ENCODE measurements around the gene HSPB8. TPM values are rescaled to one million over a fixed set of nuclear protein-coding genes. Genes with fewer than 3 reads are reported as not detected.
"Not testable (repeated sequence)": the region's sequence is repeated elsewhere in the genome, so short reads cannot be mapped to it uniquely, and the experiment has no call there.

The HSPB8 gene
- total RNA-seq, 2 experiments from 2014 or later = not detected

- DNase-seq (no peak), ATAC-seq (no peak)
- Mint-ChIP-seq H3K4me1 (no peaks in the 10 kb centered on the region), H3K27ac (no peak overlapping the region), H3K9me3 (ENCODE audit: low read depth) (no peaks in the 10 kb centered on the region), H3K36me3 (no peaks in the 10 kb centered on the region), H3K4me3 (no peak overlapping the region), H3K27me3 (no peaks in the 10 kb centered on the region)
- CTCF ChIA-PET = no interaction called here
Measured at GRCh38 chr12:119206348-119207062, 27.8 kb downstream of the HSPB8 start.

GRCh38 chr12:119207063-119207560 is 28.4 kb downstream of the HSPB8 start:
- Mint-ChIP-seq H3K9me3 (ENCODE audit: low read depth) (no peaks in the 10 kb centered on the region), H3K36me3 (no peaks in the 10 kb centered on the region), H3K27ac (no peak overlapping the region), H3K4me3 (no peak overlapping the region), H3K4me1 (no peaks in the 10 kb centered on the region), H3K27me3 (no peaks in the 10 kb centered on the region)
- CTCF ChIA-PET = no interaction called here
- ATAC-seq = no peak
- DNase-seq = no peak

- no peak for DNase-seq
- ATAC-seq = no peak
- H3K27me3 Mint-ChIP-seq = no peaks in the 10 kb centered on the region
- no peaks in the 10 kb centered on the region for H3K9me3 Mint-ChIP-seq (ENCODE audit: low read depth)
- H3K36me3 Mint-ChIP-seq = no peaks in the 10 kb centered on the region
- H3K27ac Mint-ChIP-seq = no peak overlapping the region
- H3K4me3 Mint-ChIP-seq = no peak overlapping the region
- H3K4me1 Mint-ChIP-seq = no peaks in the 10 kb centered on the region
- CTCF ChIA-PET = no interaction called here
Measured at GRCh38 chr12:119208626-119209061, 29.9 kb downstream of the HSPB8 start.

- Mint-ChIP-seq H3K4me3 (no peak overlapping the region), H3K9me3 (ENCODE audit: low read depth) (no peaks in the 10 kb centered on the region), H3K36me3 (no peaks in the 10 kb centered on the region), H3K27me3 (no peaks in the 10 kb centered on the region), H3K27ac (no peak overlapping the region), H3K4me1 (no peaks in the 10 kb centered on the region)
- CTCF ChIA-PET = no interaction called here
- DNase-seq (no peak), ATAC-seq (no peak)
Measured at GRCh38 chr12:119211884-119212283, 33.2 kb downstream of the HSPB8 start.

- Mint-ChIP-seq H3K27ac (no peak overlapping the region), H3K36me3 (no peaks in the 10 kb centered on the region), H3K4me1 (no peaks in the 10 kb centered on the region), H3K27me3 (no peaks in the 10 kb centered on the region), H3K4me3 (no peak overlapping the region), H3K9me3 (ENCODE audit: low read depth) (peaks cover 1% of the 10 kb centered on the region)
- ATAC-seq = no peak
- CTCF ChIA-PET = no interaction called here
- DNase-seq = no peak
Measured at GRCh38 chr12:119216084-119216483, 37.4 kb downstream of the HSPB8 start.

GRCh38 chr12:119218875-119219274 is 40.1 kb downstream of the HSPB8 start:
- H3K36me3 Mint-ChIP-seq; H3K27ac Mint-ChIP-seq; H3K9me3 Mint-ChIP-seq (ENCODE audit: low read depth); CTCF ChIA-PET; ATAC-seq; H3K4me3 Mint-ChIP-seq; DNase-seq; H3K4me1 Mint-ChIP-seq; H3K27me3 Mint-ChIP-seq: not testable (repeated sequence)

- H3K27ac Mint-ChIP-seq = no peak overlapping the region
- no peak overlapping the region for H3K4me3 Mint-ChIP-seq
- peaks cover 1% of the 10 kb centered on the region for H3K9me3 Mint-ChIP-seq (ENCODE audit: low read depth)
- H3K27me3 Mint-ChIP-seq = no peaks in the 10 kb centered on the region
- CTCF ChIA-PET = interaction anchor here (0.8 to 1.2 kb wide), 2 partner anchors 8 to 9 kb away, joined by 3 read pairs; no protein-coding TSS in a partner anchor
- DNase-seq (no peak), ATAC-seq (no peak)
- H3K4me1 Mint-ChIP-seq = no peaks in the 10 kb centered on the region
- no peaks in the 10 kb centered on the region for H3K36me3 Mint-ChIP-seq
Measured at GRCh38 chr12:119222222-119222951, 43.7 kb downstream of the HSPB8 start.

- Mint-ChIP-seq H3K4me3 (no peak overlapping the region), H3K9me3 (ENCODE audit: low read depth) (no peaks in the 10 kb centered on the region), H3K36me3 (no peaks in the 10 kb centered on the region), H3K27ac (no peak overlapping the region), H3K4me1 (no peaks in the 10 kb centered on the region), H3K27me3 (no peaks in the 10 kb centered on the region)
- DNase-seq = no peak
- CTCF ChIA-PET = no interaction called here
- ATAC-seq = no peak
Measured at GRCh38 chr12:119225454-119225853, 46.7 kb downstream of the HSPB8 start.

GRCh38 chr12:119227292-119227691 is 48.6 kb downstream of the HSPB8 start:
- H3K27ac Mint-ChIP-seq = no peak overlapping the region
- H3K36me3 Mint-ChIP-seq = no peaks in the 10 kb centered on the region
- ATAC-seq (no peak), DNase-seq (no peak)
- no peaks in the 10 kb centered on the region for H3K4me1 Mint-ChIP-seq
- H3K4me3 Mint-ChIP-seq = no peak overlapping the region
- no peaks in the 10 kb centered on the region for H3K27me3 Mint-ChIP-seq
- no peaks in the 10 kb centered on the region for H3K9me3 Mint-ChIP-seq (ENCODE audit: low read depth)
- CTCF ChIA-PET = no interaction called here

GRCh38 chr12:119229205-119229604 is 50.5 kb downstream of the HSPB8 start:
- H3K4me3 Mint-ChIP-seq = no peak overlapping the region
- no peak for ATAC-seq
- no peaks in the 10 kb centered on the region for H3K36me3 Mint-ChIP-seq
- no peaks in the 10 kb centered on the region for H3K27me3 Mint-ChIP-seq
- H3K4me1 Mint-ChIP-seq = no peaks in the 10 kb centered on the region
- H3K27ac Mint-ChIP-seq = no peak overlapping the region
- H3K9me3 Mint-ChIP-seq (ENCODE audit: low read depth) = no peaks in the 10 kb centered on the region
- no peak for DNase-seq
- CTCF ChIA-PET = interaction anchor here (0.7 kb wide), 1 partner anchor 108 kb away, joined by 3 read pairs; no protein-coding TSS in a partner anchor

GRCh38 chr12:119229837-119230236 is 51.1 kb downstream of the HSPB8 start:
- Mint-ChIP-seq H3K36me3 (no peaks in the 10 kb centered on the region), H3K27me3 (no peaks in the 10 kb centered on the region), H3K9me3 (ENCODE audit: low read depth) (no peaks in the 10 kb centered on the region), H3K4me1 (no peaks in the 10 kb centered on the region), H3K27ac (no peak overlapping the region), H3K4me3 (no peak overlapping the region)
- ATAC-seq (no peak), DNase-seq (no peak)
- CTCF ChIA-PET = interaction anchor here (0.7 to 1.1 kb wide), 2 partner anchors 8 to 108 kb away, joined by 3 read pairs; no protein-coding TSS in a partner anchor

GRCh38 chr12:119230807-119231206 is 52.1 kb downstream of the HSPB8 start:
- Mint-ChIP-seq H3K4me1 (no peaks in the 10 kb centered on the region), H3K27ac (no peak overlapping the region), H3K4me3 (no peak overlapping the region), H3K27me3 (no peaks in the 10 kb centered on the region), H3K36me3 (no peaks in the 10 kb centered on the region), H3K9me3 (ENCODE audit: low read depth) (no peaks in the 10 kb centered on the region)
- ATAC-seq (no peak), DNase-seq (no peak)
- CTCF ChIA-PET = interaction anchor here (1.1 kb wide), 1 partner anchor 9 kb away, joined by 3 read pairs; no protein-coding TSS in a partner anchor

- H3K36me3 Mint-ChIP-seq = no peaks in the 10 kb centered on the region
- CTCF ChIA-PET = no interaction called here
- H3K9me3 Mint-ChIP-seq (ENCODE audit: low read depth) = no peaks in the 10 kb centered on the region
- no peaks in the 10 kb centered on the region for H3K4me1 Mint-ChIP-seq
- ATAC-seq (no peak), DNase-seq (no peak)
- no peak overlapping the region for H3K27ac Mint-ChIP-seq
- no peaks in the 10 kb centered on the region for H3K27me3 Mint-ChIP-seq
- H3K4me3 Mint-ChIP-seq = no peak overlapping the region
Measured at GRCh38 chr12:119231774-119232173, 53.0 kb downstream of the HSPB8 start.

GRCh38 chr12:119235197-119235751 is 56.5 kb downstream of the HSPB8 start:
- H3K27ac Mint-ChIP-seq = no peak overlapping the region
- CTCF ChIA-PET = no interaction called here

More at GRCh38 chr12:119235197-119235751, 56.5 kb downstream of the HSPB8 start:
- no peaks in the 10 kb centered on the region for H3K4me1 Mint-ChIP-seq
- H3K4me3 Mint-ChIP-seq = no peak overlapping the region
- ATAC-seq = no peak
- H3K9me3 Mint-ChIP-seq (ENCODE audit: low read depth) = no peaks in the 10 kb centered on the region
- H3K36me3 Mint-ChIP-seq = no peaks in the 10 kb centered on the region
- no peaks in the 10 kb centered on the region for H3K27me3 Mint-ChIP-seq
- DNase-seq = no peak

Measured in activated CD8-positive, alpha-beta memory T cell treated with anti-CD3 and anti-CD28 coated beads, Interleukin-2, amount 10 ng/mL, durations not matched to agents 7 days and 5 days (primary cell).